Parathyroid adenoma (tissue), 2 donors: ENCODE results near the gene ZFP2.

ENCODE experiments used
- H2AFZ ChIP-seq: fragments of 300-600 bp; sonication (generic); one replicate; pipeline ENCODE4 v1.7.0; 2017; ENCODE audit warnings: antibody characterized with exemption, mild to moderate bottlenecking
- H3K27ac ChIP-seq: fragments of 300-600 bp; sonication (generic); one replicate; pipeline ENCODE4 v1.7.0; 2017
- H3K27me3 ChIP-seq: fragments of 300-600 bp; sonication (generic); one replicate; pipeline ENCODE4 v1.7.0; 2017; ENCODE audit warnings: low read length; ENCODE audit not compliant: control insufficient read depth, insufficient read depth
- H3K36me3 ChIP-seq: fragments of 300-600 bp; sonication (generic); one replicate; pipeline ENCODE4 v1.7.0; 2017; ENCODE audit warnings: low read length; ENCODE audit not compliant: control insufficient read depth, insufficient read depth
- H3K4me1 ChIP-seq: fragments of 300-600 bp; sonication (generic); one replicate; pipeline ENCODE4 v1.7.0; 2017; ENCODE audit warnings: control low read depth
- H3K4me2 ChIP-seq: fragments of 300-600 bp; sonication (generic); one replicate; pipeline ENCODE4 v1.7.0; 2017; ENCODE audit warnings: low read length
- H3K4me3 ChIP-seq: fragments of 300-600 bp; sonication (generic); one replicate; pipeline ENCODE4 v1.7.0; 2017; ENCODE audit warnings: low read depth, low read length
- H3K79me2 ChIP-seq: fragments of 300-600 bp; sonication (generic); one replicate; pipeline ENCODE4 v1.7.0; 2017; ENCODE audit warnings: control low read depth
- H3K9ac ChIP-seq: fragments of 300-600 bp; sonication (generic); one replicate; pipeline ENCODE4 v1.7.0; 2017; ENCODE audit warnings: mild to moderate bottlenecking
- H3K9me3 ChIP-seq: fragments of 300-600 bp; sonication (generic); one replicate; pipeline ENCODE4 v1.7.0; 2017; ENCODE audit warnings: low read length; ENCODE audit not compliant: control insufficient read depth
- TF ChIP-seq, protein P1 (sequence below): fragments of 300-600 bp; sonication (generic); IDR thresholded peaks from one replicate; pipeline ENCODE4 v1.7.0; 2017; ENCODE audit warnings: antibody characterized with exemption, mild to moderate bottlenecking
- donor health status: primary hyperparathyroidism.

ZFP2 gene

DNA sequence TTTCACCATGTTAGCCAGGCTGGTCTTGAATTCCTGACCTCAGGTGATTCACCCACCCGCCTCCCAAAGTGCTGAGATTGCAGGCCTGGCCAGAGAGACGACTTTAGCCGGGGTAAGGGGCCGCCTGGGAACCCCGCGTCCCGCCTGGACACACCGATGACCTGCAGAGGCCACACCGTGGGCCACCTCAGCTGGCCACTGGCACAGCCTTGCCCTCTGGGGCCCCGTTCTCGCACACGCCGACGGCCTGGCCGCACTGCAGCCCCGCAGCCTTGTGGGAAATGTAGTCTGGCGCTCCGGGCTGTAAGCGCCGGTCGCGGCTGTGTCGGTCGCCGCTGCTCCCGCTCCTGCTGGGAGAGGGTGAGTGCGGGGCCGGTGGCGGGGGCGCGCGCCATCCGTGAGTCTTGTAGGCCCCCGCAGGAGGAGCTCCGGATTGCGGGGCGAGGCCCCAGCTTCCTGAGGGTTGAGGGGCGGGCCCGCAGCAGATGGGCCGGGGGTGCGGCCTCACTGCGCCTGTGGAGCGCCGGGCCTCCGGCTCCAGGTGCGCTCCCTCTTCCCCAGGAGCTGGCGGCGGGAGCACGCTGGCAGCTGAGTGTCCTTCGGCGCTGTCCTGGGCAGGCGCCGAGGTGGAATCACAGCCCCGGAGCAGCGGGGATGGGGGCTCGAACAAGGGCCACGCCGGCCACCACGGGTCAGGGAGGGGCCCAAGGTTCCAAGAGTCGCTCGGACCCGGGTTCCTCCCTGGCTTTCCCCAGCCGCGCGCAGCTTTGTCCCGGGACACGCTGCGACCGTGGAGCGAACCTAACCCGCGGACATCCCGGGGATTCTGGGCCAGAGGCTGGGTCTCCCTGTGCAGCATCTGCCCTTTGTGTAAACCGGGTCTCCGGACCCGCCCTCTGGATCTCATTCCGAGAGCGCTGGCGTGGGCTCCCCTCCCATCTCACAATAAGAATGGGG is at the start of gene ZFP2:
Gene ZFP2, plus strand, starts transcription at position 299 of the 957 bp plus-strand sequence. CDS start 35,401 bp downstream, outside the sequence.
- Histone ChIP-seq H3K36me3 (no peaks in the 10 kb centered on the region), H3K4me2 (peak within 1 kb of the TSS; percentile 94), H3K79me2 (no peaks in the 10 kb centered on the region), H3K27me3 (no peaks in the 10 kb centered on the region), H2AFZ (peak within 1 kb of the TSS; percentile 61), H3K4me1 (no peaks in the 10 kb centered on the region), H3K27ac (no peak within 1 kb of the TSS), H3K9me3 (no peaks in the 10 kb centered on the region), H3K4me3 (peak within 1 kb of the TSS; percentile 77), H3K9ac (no peak within 1 kb of the TSS)
- TF ChIP-seq, protein P1, sequence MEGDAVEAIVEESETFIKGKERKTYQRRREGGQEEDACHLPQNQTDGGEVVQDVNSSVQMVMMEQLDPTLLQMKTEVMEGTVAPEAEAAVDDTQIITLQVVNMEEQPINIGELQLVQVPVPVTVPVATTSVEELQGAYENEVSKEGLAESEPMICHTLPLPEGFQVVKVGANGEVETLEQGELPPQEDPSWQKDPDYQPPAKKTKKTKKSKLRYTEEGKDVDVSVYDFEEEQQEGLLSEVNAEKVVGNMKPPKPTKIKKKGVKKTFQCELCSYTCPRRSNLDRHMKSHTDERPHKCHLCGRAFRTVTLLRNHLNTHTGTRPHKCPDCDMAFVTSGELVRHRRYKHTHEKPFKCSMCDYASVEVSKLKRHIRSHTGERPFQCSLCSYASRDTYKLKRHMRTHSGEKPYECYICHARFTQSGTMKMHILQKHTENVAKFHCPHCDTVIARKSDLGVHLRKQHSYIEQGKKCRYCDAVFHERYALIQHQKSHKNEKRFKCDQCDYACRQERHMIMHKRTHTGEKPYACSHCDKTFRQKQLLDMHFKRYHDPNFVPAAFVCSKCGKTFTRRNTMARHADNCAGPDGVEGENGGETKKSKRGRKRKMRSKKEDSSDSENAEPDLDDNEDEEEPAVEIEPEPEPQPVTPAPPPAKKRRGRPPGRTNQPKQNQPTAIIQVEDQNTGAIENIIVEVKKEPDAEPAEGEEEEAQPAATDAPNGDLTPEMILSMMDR: no peak

DNA sequence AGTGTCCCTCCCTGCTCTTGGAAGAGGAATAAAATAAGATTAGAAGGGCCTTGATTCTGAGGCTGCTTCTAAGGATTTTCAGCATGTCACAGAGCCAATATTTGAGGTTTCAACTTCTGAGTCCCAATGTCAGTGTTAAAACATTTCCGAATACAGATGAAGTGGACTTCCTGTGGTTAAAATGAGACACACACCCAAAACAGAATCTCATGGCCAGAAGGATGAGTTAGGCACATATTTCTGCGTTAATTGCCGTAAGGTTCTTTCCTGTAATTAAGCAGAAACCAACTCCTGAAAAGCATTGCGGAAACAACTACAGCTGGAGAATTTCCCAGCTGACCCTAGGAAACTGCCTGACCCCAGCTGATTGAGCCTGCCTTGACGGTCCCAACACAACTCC is 46.4 kb upstream of the ZFP2 start:
- H3K9me3 ChIP-seq: no peaks in the 10 kb centered on the region
- no peaks in the 10 kb centered on the region for H3K79me2 ChIP-seq
- H3K9ac ChIP-seq: no peak overlapping the region
- no peaks in the 10 kb centered on the region for H3K36me3 ChIP-seq
- H2AFZ ChIP-seq: no peak overlapping the region
- no peaks in the 10 kb centered on the region for H3K27me3 ChIP-seq
- no peak overlapping the region for H3K4me3 ChIP-seq
- H3K4me1 ChIP-seq: no peaks in the 10 kb centered on the region
- no peak overlapping the region for H3K27ac ChIP-seq
- TF ChIP-seq, protein P1: no peak
- no peak overlapping the region for H3K4me2 ChIP-seq

DNA sequence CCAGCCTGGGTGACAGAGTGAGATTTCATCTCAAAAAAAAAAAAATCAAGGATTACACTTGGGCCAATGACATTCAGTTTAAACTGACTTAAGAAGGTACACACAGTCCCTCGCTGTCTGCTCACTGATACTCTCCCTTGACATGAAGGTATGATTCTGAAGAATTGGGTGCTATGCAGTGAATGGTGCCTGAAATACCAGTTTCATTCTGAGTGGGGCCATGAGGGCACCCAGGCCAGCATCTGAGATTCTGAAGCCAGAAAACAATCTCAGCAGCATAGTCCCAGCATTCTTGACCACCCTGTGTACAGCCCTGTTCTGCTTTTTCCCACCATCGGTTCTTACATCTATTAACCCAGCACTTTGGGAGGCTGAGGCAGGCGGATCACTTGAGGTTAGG is 43.8 kb upstream of the ZFP2 start:
- TF ChIP-seq, protein P1: no peak
- no peaks in the 10 kb centered on the region for H3K79me2 ChIP-seq
- no peaks in the 10 kb centered on the region for H3K36me3 ChIP-seq
- H3K27ac ChIP-seq: no peak overlapping the region
- no peak overlapping the region for H3K4me3 ChIP-seq
- no peak overlapping the region for H3K4me2 ChIP-seq
- no peak overlapping the region for H2AFZ ChIP-seq
- H3K27me3 ChIP-seq: no peaks in the 10 kb centered on the region
- H3K9ac ChIP-seq: no peak overlapping the region
- no peaks in the 10 kb centered on the region for H3K9me3 ChIP-seq
- no peaks in the 10 kb centered on the region for H3K4me1 ChIP-seq

DNA sequence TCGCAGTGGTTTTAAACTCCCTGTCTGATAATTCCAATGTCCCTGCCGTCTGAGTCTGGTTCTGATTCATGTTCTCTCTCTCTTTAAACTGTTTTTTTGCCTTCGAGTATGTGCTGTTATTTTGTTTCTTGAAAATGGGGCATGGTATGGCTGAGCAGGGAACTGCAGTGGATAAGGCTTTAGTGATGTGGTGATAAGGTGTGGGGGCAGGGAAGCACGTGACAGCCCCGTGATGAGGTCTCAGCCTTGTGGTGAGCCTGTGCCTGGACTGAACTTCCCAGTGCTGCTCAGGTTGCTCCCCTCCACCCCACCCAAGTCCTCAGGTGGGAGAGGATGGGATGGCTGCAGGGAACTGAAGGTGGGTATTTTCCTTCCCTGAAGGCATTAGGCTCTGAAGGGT is 41.4 kb upstream of the ZFP2 start:
- Histone ChIP-seq H3K9ac (no peak overlapping the region), H3K36me3 (no peaks in the 10 kb centered on the region), H3K27me3 (no peaks in the 10 kb centered on the region), H3K4me3 (no peak overlapping the region), H3K27ac (no peak overlapping the region), H3K4me2 (no peak overlapping the region), H3K4me1 (no peaks in the 10 kb centered on the region), H3K9me3 (no peaks in the 10 kb centered on the region), H2AFZ (no peak overlapping the region), H3K79me2 (no peaks in the 10 kb centered on the region)
- TF ChIP-seq, protein P1: no peak
